ENCODE data around the gene GABBR1. TPM values are rescaled to one million over a fixed set of nuclear protein-coding genes. Genes with fewer than 3 reads are reported as not detected.

GABBR1 gene
- total and polyA plus RNA-seq, 2 donors (not counting 3 experiments of a cell fraction or from before 2014, with no cell fraction given): 43.6 to 50.8 TPM

- H3K27ac ChIP-seq (ENCODE audit: insufficient read depth, low read depth, low read length): no peak overlapping the region
- no peaks in the 10 kb centered on the region for H4K20me1 ChIP-seq (replicated peaks; ENCODE audit: control insufficient read depth, extremely low read depth, insufficient read depth, low read length)
- FAIRE-seq (peak; percentile 60), DNase-seq (ENCODE audit: low read depth, low spot score) (peak; percentile 36)
- no peaks in the 10 kb centered on the region for H3K36me3 ChIP-seq (ENCODE audit: control insufficient read depth in 2 of 2, extremely low read depth in 1 of 2, insufficient read depth in 2 of 2, low read length in 2 of 2)
- TF ChIP-seq GATA2 (IDR thresholded peaks at IDR 0.05; ENCODE audit: insufficient read depth, insufficient read length, low read depth, low read length) (no peak), POLR2A (IDR thresholded peaks at IDR 0.05; ENCODE audit: low read depth, low read length) (peak; percentile 28), POLR2AphosphoS5 (IDR thresholded peaks at IDR 0.05; ENCODE audit: insufficient read depth, low read depth, low read length) (peak; percentile 54)
- H3K4me1 ChIP-seq (ENCODE audit: control insufficient read depth, extremely low read depth, insufficient read depth, low read length): peaks cover 28% of the 10 kb centered on the region
- H2AFZ ChIP-seq (ENCODE audit: low read depth, low read length): peak overlapping the region; percentile 28
- H3K4me2 ChIP-seq (ENCODE audit: insufficient read depth, low read length): peak overlapping the region; percentile 86
- no peaks in the 10 kb centered on the region for H3K79me2 ChIP-seq (ENCODE audit: control insufficient read depth, insufficient read depth, low read length)
- dilution Hi-C loops (cut with MboI; ENCODE audit: extremely low pct_ligation_motif_present, low sequenced_read_pairs) (no loop called here), intact Hi-C loops (cut with micrococcal nuclease) (no loop called here)
- ChIA-PET POLR2A (interaction anchor here (1.3 kb wide), 1 partner anchor 18 kb away, joined by 7 read pairs; no protein-coding TSS in a partner anchor), CTCF (interaction anchor here (1.2 to 2.7 kb wide), 5 partner anchors 15 to 22 kb away, joined by 5 to 34 read pairs (median 28); no protein-coding TSS in a partner anchor)
- BruUV-seq (replicated peaks): no TSS peak
- H3K9ac ChIP-seq (replicated peaks; ENCODE audit: extremely low read depth, insufficient read depth, low read length): no peak overlapping the region
- H3K9me3 ChIP-seq (replicated peaks; ENCODE audit: control insufficient read depth, insufficient read depth, low read length): no peaks in the 10 kb centered on the region
- H3K9me1 ChIP-seq (replicated peaks; ENCODE audit: control insufficient read depth, extremely low read depth, insufficient read depth, low read length): no peaks in the 10 kb centered on the region
- H3K27me3 ChIP-seq (ENCODE audit: control insufficient read depth in 2 of 2, insufficient read depth in 2 of 2, low read length in 2 of 2): no peaks in the 10 kb centered on the region
- H3K4me3 ChIP-seq (replicated peaks in 1 of 3; ENCODE audit: insufficient read depth in 1 of 3, low read depth in 1 of 3, low read length in 3 of 3): peak overlapping the region; percentile 47 to 73 (median 62)
Measured at GRCh38 chr6:29631860-29632731, 887 bp downstream of the GABBR1 start.

- no peaks in the 10 kb centered on the region for H3K79me2 ChIP-seq (ENCODE audit: control insufficient read depth, insufficient read depth, low read length)
- H3K27ac ChIP-seq (ENCODE audit: insufficient read depth, low read depth, low read length): no peak overlapping the region
- BruUV-seq (replicated peaks): TSS peak; percentile 12
- dilution Hi-C loops (cut with MboI; ENCODE audit: extremely low pct_ligation_motif_present, low sequenced_read_pairs): no loop called here
- no peaks in the 10 kb centered on the region for H4K20me1 ChIP-seq (replicated peaks; ENCODE audit: control insufficient read depth, extremely low read depth, insufficient read depth, low read length)
- H2AFZ ChIP-seq (ENCODE audit: low read depth, low read length): no peak overlapping the region
- intact Hi-C loops (cut with micrococcal nuclease): no loop called here
- ChIA-PET POLR2A (no interaction called here), CTCF (interaction anchor here (1.2 to 2.7 kb wide), 3 partner anchors 17 to 22 kb away, joined by 5 to 34 read pairs (median 8); no protein-coding TSS in a partner anchor)
- TF ChIP-seq POLR2AphosphoS5 (IDR thresholded peaks at IDR 0.05; ENCODE audit: insufficient read depth, low read depth, low read length) (no peak), POLR2A (IDR thresholded peaks at IDR 0.05; ENCODE audit: low read depth, low read length) (no peak), GATA2 (IDR thresholded peaks at IDR 0.05; ENCODE audit: insufficient read depth, insufficient read length, low read depth, low read length) (no peak), MAX (IDR thresholded peaks at IDR 0.05; ENCODE audit: insufficient read depth, insufficient read length) (no peak), JUN (IDR thresholded peaks at IDR 0.05; ENCODE audit: borderline replicate concordance, insufficient read depth, insufficient read length, low read depth) (no peak), FOS (IDR thresholded peaks at IDR 0.05; ENCODE audit: borderline replicate concordance, insufficient read depth, low read length) (no peak)
- DNase-seq (ENCODE audit: low read depth, low spot score) (no peak), FAIRE-seq (no peak)
- peak overlapping the region; percentile 86 for H3K4me2 ChIP-seq (ENCODE audit: insufficient read depth, low read length)
- H3K4me1 ChIP-seq (ENCODE audit: control insufficient read depth, extremely low read depth, insufficient read depth, low read length): peaks cover 28% of the 10 kb centered on the region
- H3K9ac ChIP-seq (replicated peaks; ENCODE audit: extremely low read depth, insufficient read depth, low read length): no peak overlapping the region
- no peaks in the 10 kb centered on the region for H3K27me3 ChIP-seq (ENCODE audit: control insufficient read depth in 2 of 2, insufficient read depth in 2 of 2, low read length in 2 of 2)
- H3K36me3 ChIP-seq (ENCODE audit: control insufficient read depth in 2 of 2, extremely low read depth in 1 of 2, insufficient read depth in 2 of 2, low read length in 2 of 2): no peaks in the 10 kb centered on the region
- no peaks in the 10 kb centered on the region for H3K9me3 ChIP-seq (replicated peaks; ENCODE audit: control insufficient read depth, insufficient read depth, low read length)
- H3K4me3 ChIP-seq (replicated peaks in 1 of 3; ENCODE audit: insufficient read depth in 1 of 3, low read depth in 1 of 3, low read length in 3 of 3): peak overlapping the region in 1 of 3 experiments; percentile 10
- H3K9me1 ChIP-seq (replicated peaks; ENCODE audit: control insufficient read depth, extremely low read depth, insufficient read depth, low read length): no peaks in the 10 kb centered on the region
Measured at GRCh38 chr6:29631209-29631810, 1.7 kb downstream of the GABBR1 start.

Measured in endothelial cell of umbilical vein (primary cell).